Neural crest cell (in vitro differentiated cells): ENCODE results near the gene OR52I2. TPM values are rescaled to one million over a fixed set of nuclear protein-coding genes. Genes with fewer than 3 reads are reported as not detected.

ENCODE experiments used
- DNase-seq: peaks from one replicate; pipeline ENCODE4 v3.0.0; 2021; ENCODE audit warnings: low read depth, mixed read lengths, low spot score
- H3K27ac Mint-ChIP-seq: one replicate; pipeline ENCODE4 v1.8.0; 2021; ENCODE audit warnings: mild to moderate bottlenecking, mixed read lengths; ENCODE audit not compliant: unreplicated experiment
- H3K27me3 Mint-ChIP-seq: 2 replicates; pipeline ENCODE4 v1.8.0; 2021; ENCODE audit warnings: low read depth, mild to moderate bottlenecking, mixed read lengths
- H3K36me3 Mint-ChIP-seq: 2 replicates; pipeline ENCODE4 v1.8.0; 2021; ENCODE audit warnings: low read depth, mild to moderate bottlenecking, mixed read lengths
- H3K4me1 Mint-ChIP-seq: 2 replicates; pipeline ENCODE4 v1.8.0; 2021; ENCODE audit warnings: mixed read lengths
- H3K4me3 Mint-ChIP-seq: one replicate; pipeline ENCODE4 v1.8.0; 2021; ENCODE audit warnings: mild to moderate bottlenecking, mixed read lengths
- H3K9me3 Mint-ChIP-seq: 2 replicates; pipeline ENCODE4 v1.8.0; 2021; ENCODE audit warnings: mixed read lengths
- long read RNA-seq: library from polyadenylated mRNA; unstranded; transcript quantifications from one replicate; pipeline ENCODE4 v2.0.0, GENCODE V29; 2020
- total RNA-seq: library from RNA; stranded (reverse); gene quantifications from 2 replicates; pipeline ENCODE4 v1.2.1, GENCODE V29; 2021
- TF ChIP-seq, protein P1 (sequence below): fragments of 200-600 bp; sonication (generic); conservative IDR thresholded peaks from 2 replicates; pipeline ENCODE4 v1.5.0; 2021; ENCODE audit warnings: antibody characterized with exemption, mild to moderate bottlenecking

OR52I2 gene
- not detected in 2 replicates for total RNA-seq
- long read RNA-seq: 0 reads

DNA sequence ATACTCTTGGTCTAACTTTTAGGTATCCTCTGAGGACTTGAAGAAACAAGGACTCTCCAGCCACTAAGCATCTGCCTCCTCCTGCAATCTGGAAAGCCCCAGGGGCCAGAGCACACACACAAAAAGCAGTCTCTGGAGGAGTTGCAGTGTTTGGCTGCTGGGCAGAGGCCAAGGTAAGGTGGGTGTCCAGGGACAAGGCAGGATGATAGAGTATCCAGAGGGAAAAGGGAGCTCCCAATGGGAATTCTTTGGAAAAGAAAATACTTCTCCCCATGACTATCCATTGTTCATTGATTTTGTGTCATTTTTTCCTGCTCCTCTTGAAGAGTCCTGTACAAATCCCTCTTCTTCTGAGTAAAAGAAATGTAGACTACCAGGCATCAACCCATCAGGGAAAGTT lies at the start of gene OR52I2:
TSS of gene OR52I2 (plus strand) at position 301 of the 400 bp plus-strand sequence.
- no peak for DNase-seq
- H3K4me3 Mint-ChIP-seq: no peak within 1 kb of the TSS
- no peak within 1 kb of the TSS for H3K27ac Mint-ChIP-seq
- no peaks in the 10 kb centered on the region for H3K4me1 Mint-ChIP-seq
- TF ChIP-seq, protein P1, sequence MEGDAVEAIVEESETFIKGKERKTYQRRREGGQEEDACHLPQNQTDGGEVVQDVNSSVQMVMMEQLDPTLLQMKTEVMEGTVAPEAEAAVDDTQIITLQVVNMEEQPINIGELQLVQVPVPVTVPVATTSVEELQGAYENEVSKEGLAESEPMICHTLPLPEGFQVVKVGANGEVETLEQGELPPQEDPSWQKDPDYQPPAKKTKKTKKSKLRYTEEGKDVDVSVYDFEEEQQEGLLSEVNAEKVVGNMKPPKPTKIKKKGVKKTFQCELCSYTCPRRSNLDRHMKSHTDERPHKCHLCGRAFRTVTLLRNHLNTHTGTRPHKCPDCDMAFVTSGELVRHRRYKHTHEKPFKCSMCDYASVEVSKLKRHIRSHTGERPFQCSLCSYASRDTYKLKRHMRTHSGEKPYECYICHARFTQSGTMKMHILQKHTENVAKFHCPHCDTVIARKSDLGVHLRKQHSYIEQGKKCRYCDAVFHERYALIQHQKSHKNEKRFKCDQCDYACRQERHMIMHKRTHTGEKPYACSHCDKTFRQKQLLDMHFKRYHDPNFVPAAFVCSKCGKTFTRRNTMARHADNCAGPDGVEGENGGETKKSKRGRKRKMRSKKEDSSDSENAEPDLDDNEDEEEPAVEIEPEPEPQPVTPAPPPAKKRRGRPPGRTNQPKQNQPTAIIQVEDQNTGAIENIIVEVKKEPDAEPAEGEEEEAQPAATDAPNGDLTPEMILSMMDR: no peak
- H3K36me3 Mint-ChIP-seq: no peaks in the 10 kb centered on the region
- peaks cover 38% of the 10 kb centered on the region for H3K27me3 Mint-ChIP-seq
- peaks cover 3% of the 10 kb centered on the region for H3K9me3 Mint-ChIP-seq

DNA sequence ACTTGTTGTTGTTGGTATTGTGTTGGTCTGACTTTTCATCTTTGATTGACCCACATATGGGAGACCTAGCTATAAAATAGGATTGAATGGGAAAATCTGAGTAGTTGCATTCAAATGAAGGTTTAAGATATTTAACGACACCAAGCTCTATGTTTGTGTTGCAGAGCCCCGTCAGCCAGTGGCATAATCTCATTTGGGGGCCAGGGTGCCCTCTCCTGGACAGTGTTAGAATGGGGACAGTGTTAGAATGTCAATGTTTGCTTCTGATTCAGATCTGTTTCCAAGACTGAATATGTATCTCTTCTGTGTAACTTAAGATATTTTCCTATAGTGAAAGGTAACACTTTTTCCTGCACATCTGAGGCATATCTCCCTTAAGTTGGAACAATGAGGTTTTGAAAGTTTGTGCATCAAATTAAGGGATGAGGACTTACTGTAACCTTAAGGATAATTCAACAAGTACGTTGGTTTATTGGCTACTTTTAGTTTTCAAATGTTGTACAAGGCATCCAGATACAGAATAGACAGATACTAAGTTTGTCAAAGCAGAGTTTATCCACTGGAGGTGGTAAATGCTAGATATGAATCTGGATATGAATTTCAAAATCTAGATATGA lies 41.8 kb upstream of the OR52I2 start:
- H3K4me1 Mint-ChIP-seq: no peaks in the 10 kb centered on the region
- H3K4me3 Mint-ChIP-seq: no peak overlapping the region

DNA sequence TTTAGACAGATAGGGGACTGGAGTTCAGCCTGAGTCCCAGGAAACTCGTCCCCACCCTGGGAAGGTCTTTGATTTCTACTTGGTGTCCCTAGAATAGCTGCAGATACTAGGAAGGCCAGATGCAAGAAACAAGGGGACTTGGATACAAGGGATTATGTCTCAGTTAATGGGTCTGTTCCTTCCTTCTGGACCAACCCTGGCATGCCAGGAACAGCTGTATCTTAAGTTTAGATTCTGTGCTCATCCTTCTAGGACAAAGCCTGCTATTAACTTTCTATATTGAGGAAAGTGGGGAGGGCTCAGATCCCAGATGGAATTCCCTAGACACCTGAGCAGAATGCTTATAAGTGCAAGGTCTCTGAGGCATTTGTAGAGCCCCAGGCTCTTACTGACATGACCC lies 40.5 kb upstream of the OR52I2 start:
- no peaks in the 10 kb centered on the region for H3K4me1 Mint-ChIP-seq
- no peak overlapping the region for H3K27ac Mint-ChIP-seq
- H3K9me3 Mint-ChIP-seq: no peaks in the 10 kb centered on the region
- DNase-seq: no peak
- no peak overlapping the region for H3K4me3 Mint-ChIP-seq
- H3K27me3 Mint-ChIP-seq: peaks cover 53% of the 10 kb centered on the region
- TF ChIP-seq, protein P1: no peak
- no peaks in the 10 kb centered on the region for H3K36me3 Mint-ChIP-seq

More for the DNA sequence above, 41.8 kb upstream of the OR52I2 start:
- no peak overlapping the region for H3K27ac Mint-ChIP-seq
- peaks cover 58% of the 10 kb centered on the region for H3K27me3 Mint-ChIP-seq
- no peaks in the 10 kb centered on the region for H3K36me3 Mint-ChIP-seq
- TF ChIP-seq, protein P1: peak; percentile 82
- DNase-seq: peak; percentile 58
- H3K9me3 Mint-ChIP-seq: no peaks in the 10 kb centered on the region

DNA sequence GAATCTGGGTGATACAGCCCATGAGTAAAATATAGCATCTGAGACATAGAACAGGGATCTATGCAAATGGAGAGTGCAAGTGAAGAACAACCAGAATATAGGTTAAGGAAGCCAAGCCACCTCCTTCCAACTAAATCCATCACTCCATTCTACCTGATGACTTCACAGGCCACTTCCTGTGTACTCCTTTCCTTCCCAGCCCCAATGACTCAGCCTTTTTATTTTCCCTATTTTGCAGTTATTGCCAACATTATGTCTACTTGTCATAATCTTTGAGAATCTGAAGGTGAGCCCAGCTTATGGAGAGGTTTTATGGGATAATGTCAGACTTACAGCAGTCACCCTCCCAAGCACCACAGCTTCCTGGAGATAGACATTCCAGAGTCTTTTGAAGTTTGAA lies 38.0 kb upstream of the OR52I2 start:
- H3K4me1 Mint-ChIP-seq: no peaks in the 10 kb centered on the region
- no peak overlapping the region for H3K4me3 Mint-ChIP-seq
- peaks cover 32% of the 10 kb centered on the region for H3K27me3 Mint-ChIP-seq
- H3K36me3 Mint-ChIP-seq: no peaks in the 10 kb centered on the region
- TF ChIP-seq, protein P1: no peak
- H3K27ac Mint-ChIP-seq: no peak overlapping the region
- DNase-seq: no peak
- H3K9me3 Mint-ChIP-seq: no peaks in the 10 kb centered on the region

DNA sequence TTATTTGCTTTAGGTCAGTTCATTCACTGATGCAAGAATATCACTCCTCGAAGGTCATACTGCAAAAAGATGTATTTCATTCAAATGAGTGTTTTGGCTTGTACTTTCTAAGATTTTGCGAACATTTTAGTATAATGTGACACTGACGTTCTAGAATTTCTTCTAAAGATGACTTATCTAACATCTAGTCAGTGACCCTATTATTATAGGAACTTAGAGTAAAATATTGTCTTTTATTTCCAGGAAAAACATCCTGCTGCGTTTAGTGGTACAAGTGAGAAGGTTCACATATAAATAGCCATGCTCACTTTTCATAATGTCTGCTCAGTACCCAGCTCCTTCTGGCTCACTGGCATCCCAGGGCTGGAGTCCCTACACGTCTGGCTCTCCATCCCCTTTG lies 36.7 kb upstream of the OR52I2 start, which contains the start of gene OR52M1:
TSS of gene OR52M1 (plus strand) at position 301 of the 400 bp plus-strand sequence. CDS start at position 301, 0 bp downstream.
- no peaks in the 10 kb centered on the region for H3K9me3 Mint-ChIP-seq
- no peaks in the 10 kb centered on the region for H3K4me1 Mint-ChIP-seq
- no peaks in the 10 kb centered on the region for H3K36me3 Mint-ChIP-seq
- no peak within 1 kb of the TSS for H3K27ac Mint-ChIP-seq
- no peak for DNase-seq
- TF ChIP-seq, protein P1: no peak
- H3K4me3 Mint-ChIP-seq: no peak within 1 kb of the TSS
- H3K27me3 Mint-ChIP-seq: peaks cover 21% of the 10 kb centered on the region
